Measurements from ENCODE around the gene CMKLR1.

DNA sequence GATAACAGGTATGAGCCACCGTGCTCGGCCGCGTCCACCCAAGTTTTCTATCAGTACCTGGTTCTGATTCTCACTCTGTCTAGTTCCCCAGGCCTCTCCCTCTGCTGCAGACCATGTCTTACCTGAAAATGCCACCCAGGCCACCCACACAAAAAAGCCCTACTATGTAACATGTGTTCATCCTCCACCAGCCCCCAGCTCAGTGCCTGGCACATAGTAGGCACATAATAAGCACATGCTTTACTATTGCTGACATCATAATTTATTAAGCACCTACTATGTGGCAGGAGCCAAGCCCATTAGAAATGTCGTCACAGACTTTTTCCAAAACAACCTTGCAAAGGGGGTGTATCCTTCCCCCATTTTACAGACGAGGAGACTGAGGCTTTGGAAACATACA lies 37.8 kb downstream of the CMKLR1 start:
- no peak for TF ChIP-seq EZH2 (IDR thresholded peaks at IDR 0.05)
- no peak for TF ChIP-seq EGR1 (IDR thresholded peaks at IDR 0.05; ENCODE audit: low read depth)
- TF ChIP-seq, protein P1, sequence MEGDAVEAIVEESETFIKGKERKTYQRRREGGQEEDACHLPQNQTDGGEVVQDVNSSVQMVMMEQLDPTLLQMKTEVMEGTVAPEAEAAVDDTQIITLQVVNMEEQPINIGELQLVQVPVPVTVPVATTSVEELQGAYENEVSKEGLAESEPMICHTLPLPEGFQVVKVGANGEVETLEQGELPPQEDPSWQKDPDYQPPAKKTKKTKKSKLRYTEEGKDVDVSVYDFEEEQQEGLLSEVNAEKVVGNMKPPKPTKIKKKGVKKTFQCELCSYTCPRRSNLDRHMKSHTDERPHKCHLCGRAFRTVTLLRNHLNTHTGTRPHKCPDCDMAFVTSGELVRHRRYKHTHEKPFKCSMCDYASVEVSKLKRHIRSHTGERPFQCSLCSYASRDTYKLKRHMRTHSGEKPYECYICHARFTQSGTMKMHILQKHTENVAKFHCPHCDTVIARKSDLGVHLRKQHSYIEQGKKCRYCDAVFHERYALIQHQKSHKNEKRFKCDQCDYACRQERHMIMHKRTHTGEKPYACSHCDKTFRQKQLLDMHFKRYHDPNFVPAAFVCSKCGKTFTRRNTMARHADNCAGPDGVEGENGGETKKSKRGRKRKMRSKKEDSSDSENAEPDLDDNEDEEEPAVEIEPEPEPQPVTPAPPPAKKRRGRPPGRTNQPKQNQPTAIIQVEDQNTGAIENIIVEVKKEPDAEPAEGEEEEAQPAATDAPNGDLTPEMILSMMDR (IDR thresholded peaks at IDR 0.05 in 2 of 3, conservative IDR thresholded peaks at IDR 0.05 in 1 of 3; ENCODE audit: borderline replicate concordance in 1 of 3, insufficient read depth in 1 of 3, low read depth in 2 of 3, low read length in 2 of 3), result no peak
- TF ChIP-seq POLR2A (IDR thresholded peaks at IDR 0.05; ENCODE audit: borderline replicate concordance, extremely low read depth, insufficient read depth, insufficient read length), result no peak
- TF ChIP-seq RAD21 (IDR thresholded peaks at IDR 0.05; ENCODE audit: low read depth), result no peak
- TF ChIP-seq ZFX (IDR thresholded peaks at IDR 0.05), result no peak
- no peak for TF ChIP-seq ELF1 (IDR thresholded peaks at IDR 0.05; ENCODE audit: borderline replicate concordance, low read depth)
- no peak for TF ChIP-seq SP1 (IDR thresholded peaks at IDR 0.05; ENCODE audit: low read depth)
